ENCODE data around the gene NUP42.

The NUP42 gene

DNA sequence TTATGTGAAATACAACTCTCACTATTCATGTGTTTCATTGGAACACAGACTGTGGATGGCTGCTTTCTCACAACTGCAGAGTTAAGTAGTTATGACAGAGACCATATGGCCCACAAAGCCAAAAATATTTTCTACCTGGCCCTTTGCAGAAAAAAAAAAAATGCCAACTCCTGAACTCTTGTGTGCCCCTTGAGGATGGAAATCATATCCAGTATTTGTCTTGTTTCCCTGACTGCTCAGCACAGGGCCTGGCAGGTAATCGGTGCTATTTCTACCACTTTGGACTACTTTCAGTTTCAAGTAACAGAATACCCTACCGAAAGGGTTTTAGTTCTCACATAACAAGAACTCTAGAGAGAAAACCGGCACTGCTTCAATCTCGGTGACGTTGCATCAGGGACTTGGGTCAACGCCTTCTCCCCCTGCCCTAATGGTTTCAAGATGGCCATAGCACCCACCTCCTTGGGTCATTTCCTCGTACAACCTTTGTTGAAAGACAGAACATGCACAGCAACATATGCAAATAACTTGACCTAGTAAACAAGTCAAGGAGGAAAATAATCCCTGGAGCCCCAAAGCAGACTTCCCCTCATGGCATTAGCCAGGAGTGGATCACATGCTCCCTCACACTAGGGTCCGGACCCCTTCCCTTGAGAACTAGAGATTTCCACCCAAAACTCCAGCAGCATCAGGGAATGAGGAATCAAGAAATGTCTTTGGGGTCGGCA, 52.9 kb downstream of the NUP42 start:
- DNase-seq (ENCODE audit: low read depth in 2 of 2) = no peak

- DNase-seq (ENCODE audit: low read depth in 2 of 2) = no peak
Observed at GRCh38 chr7:23235813-23236221, 54.0 kb downstream of the NUP42 start.

- no peak for DNase-seq (ENCODE audit: low read depth in 2 of 2)
Observed at GRCh38 chr7:23237000-23237399, 55.2 kb downstream of the NUP42 start.

DNA sequence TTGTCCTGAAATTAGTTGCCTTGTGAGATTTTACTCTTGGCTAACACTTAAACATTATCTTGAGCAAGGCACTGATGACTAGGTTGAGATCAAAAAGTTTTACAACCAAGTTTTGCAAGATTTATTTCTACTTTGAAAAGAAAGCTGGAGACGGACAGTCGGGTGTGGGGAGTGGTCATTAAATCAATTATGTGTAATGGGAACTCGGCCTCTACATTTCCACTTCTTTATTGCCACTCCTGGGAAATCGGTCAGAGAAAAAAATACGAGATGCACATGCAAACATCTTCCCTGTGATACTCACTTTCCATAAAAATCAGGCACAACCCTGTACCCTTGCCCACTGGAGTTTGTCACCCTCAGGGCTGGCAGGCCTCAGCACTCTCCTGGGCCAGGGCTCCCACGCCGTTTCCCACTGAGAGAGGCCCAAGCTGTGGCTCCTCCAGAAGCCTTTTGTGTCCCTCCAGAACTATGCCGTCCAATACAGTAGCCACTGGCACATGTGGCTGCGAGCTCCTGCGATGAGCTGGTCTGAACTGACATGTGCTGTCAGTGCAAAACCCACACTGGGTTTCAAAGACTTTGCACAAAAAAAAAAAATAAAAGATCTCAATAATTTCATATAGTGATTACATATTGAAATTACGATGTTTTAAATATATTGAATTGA, 57.3 kb downstream of the NUP42 start:
- DNase-seq (ENCODE audit: low read depth in 2 of 2) = no peak

GRCh38 chr7:23239698-23240097, 57.9 kb downstream of the NUP42 start:
- no peak for DNase-seq (ENCODE audit: low read depth in 2 of 2)

DNA sequence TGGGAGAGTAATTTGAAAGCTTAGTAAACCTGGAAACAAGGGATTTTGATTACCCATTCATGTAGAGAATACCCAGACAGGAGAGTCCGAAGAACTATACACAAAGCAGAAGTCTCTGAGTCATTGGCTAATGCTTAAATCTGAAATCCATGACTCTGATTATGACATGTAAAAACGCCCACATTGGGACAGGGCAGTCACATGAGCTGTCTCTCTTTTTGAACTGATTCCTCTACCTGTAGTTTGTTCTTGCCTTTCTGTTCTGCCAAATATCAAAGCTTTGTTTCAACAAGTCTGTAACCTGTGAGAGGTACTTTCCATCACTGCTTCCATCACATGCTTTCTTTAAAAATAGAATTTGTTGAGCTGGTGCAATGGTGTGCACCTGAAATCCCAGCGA, 60.5 kb downstream of the NUP42 start:
- DNase-seq (ENCODE audit: low read depth in 2 of 2) = no peak

GRCh38 chr7:23242935-23243334, 61.1 kb downstream of the NUP42 start:
- DNase-seq (ENCODE audit: low read depth in 2 of 2) = no peak

GRCh38 chr7:23246555-23246954, 64.7 kb downstream of the NUP42 start, which contains the start of gene GPNMB:
GPNMB (plus strand) TSS chr7:23246775; CDS start chr7:23246858, 83 bp downstream.
- DNase-seq (ENCODE audit: low read depth in 2 of 2) = no peak

- DNase-seq (ENCODE audit: low read depth in 2 of 2) = no peak
Observed at GRCh38 chr7:23247046-23247602, 65.3 kb downstream of the NUP42 start.

- no peak for DNase-seq (ENCODE audit: low read depth in 2 of 2)
Observed at GRCh38 chr7:23247603-23248335, 65.9 kb downstream of the NUP42 start.

GRCh38 chr7:23249486-23249885, 67.6 kb downstream of the NUP42 start:
- DNase-seq (ENCODE audit: low read depth in 2 of 2) = no peak
